Motor neuron (in vitro differentiated cells): ENCODE measurements around the gene C1QTNF6. TPM values are rescaled to one million over a fixed set of nuclear protein-coding genes. Genes with fewer than 3 reads are reported as not detected.
A peak's percentile ranks its signal among the peaks of the same experiment; 100 is the strongest.
"Not testable (repeated sequence)": the region's sequence is repeated elsewhere in the genome, so short reads cannot be mapped to it uniquely, and the experiment has no call there.

Experiments used
- ATAC-seq, 8 experiments: fragments of 200-7000 bp; cut with Tn5 transposase; replicated peaks in 6 of 8; 2 replicates each; pipeline ENCODE4 v1.8.0; 2021; ENCODE audit warnings: mild to moderate bottlenecking in 8 of 8, moderate library complexity in 8 of 8
- H3K27ac ChIP-seq, 2 donors: fragments of 250-450 bp; sonication (Bioruptor Pico); 2 replicates each; pipeline ENCODE4 v1.9.0; 2021; ENCODE audit warnings: antibody characterized with exemption in 2 of 2, mild to moderate bottlenecking in 2 of 2, moderate library complexity in 1 of 2
- H3K4me1 ChIP-seq, 2 donors: fragments of 250-450 bp; sonication (Bioruptor Pico); replicated peaks in 1 of 2; 2 replicates each; pipeline ENCODE4 v1.6.1; 2021; ENCODE audit warnings: antibody characterized with exemption in 2 of 2, mild to moderate bottlenecking in 2 of 2, moderate library complexity in 1 of 2
- H3K4me3 ChIP-seq, 5 donors: fragments of 250-450 bp; sonication (Bioruptor Pico); 2 replicates each; pipeline ENCODE4 v1.9.0; 2021; ENCODE audit warnings: antibody characterized with exemption in 5 of 5, mild to moderate bottlenecking in 5 of 5, moderate library complexity in 4 of 5
- WGBS, 10 experiments: fragments of 450-650 bp; shearing (Covaris generic); methylation state at CpG; one replicate each; pipeline ENCODE4 v1.0.0; 2022; 5-methylcytosine and 5-hydroxymethylcytosine counted together
- in situ Hi-C, 9 experiments: fragments of 400-800 bp; cut with MboI; loops; one replicate each; pipeline ENCODE4 v1.15.0; 2021; ENCODE audit warnings: low sequenced_read_pairs in 9 of 9, low pct_unique_long_range_greater_than_20kb in 2 of 9; ENCODE audit not compliant: unreplicated experiment in 9 of 9
- total RNA-seq, 8 experiments: library from RNA; unstranded; fragments of 300-600 nt; gene quantifications; 2 replicates each; pipeline versions ENCODE4 v1.2.3 to v1.2.4, GENCODE V29; 2022

C1QTNF6 gene
- total RNA-seq, 8 experiments from 2014 or later, result 2.7 to 116 (median 12.6) TPM

DNA sequence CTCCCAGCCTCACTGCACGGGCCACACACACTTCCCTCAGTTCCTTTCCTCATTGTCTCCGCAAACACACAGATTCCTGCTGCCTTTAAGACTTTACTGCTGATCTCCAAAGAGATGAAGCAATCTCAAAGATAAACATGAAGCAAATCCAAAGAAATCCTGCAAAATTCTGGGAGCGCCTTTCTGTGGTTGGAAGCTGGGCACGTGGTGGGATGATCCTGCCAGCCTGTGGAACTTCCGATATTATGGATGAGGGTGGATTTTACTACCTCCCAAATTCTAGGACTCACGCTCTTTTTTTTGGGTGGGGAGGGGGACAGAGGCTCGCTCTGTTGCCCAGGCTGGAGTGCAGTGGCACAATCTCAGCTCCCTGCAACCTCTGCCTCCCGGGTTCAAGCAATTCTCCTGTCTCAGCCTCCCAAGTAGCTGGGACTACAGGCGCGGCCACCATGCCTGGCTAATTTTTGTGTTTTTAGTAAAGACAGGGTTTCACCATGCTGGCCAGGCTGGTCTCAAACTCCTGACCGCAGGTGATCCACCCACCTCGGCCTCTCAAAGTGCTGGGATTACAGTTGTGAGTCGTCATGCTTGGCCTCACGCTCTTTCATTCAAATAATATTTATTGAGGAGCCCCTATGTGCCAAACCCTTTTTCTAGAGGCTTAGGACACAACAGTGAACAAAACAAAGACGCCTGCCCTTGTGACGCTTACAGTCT lies 17.2 kb downstream of the C1QTNF6 start:
- H3K27ac ChIP-seq, ATAC-seq, in situ Hi-C loops, H3K4me1 ChIP-seq, H3K4me3 ChIP-seq: not testable (repeated sequence)
- WGBS, 10 experiments, result 35 to 100% (median 90%) methylated on average over 1 to 12 of the region's 16 CpGs

- in situ Hi-C loops, result no loop called here
- H3K4me3 ChIP-seq, result no peak overlapping the region
- peaks cover 0 to 2% of the 10 kb centered on the region in 2 donors for H3K4me1 ChIP-seq
- 40 to 100% (median 92%) methylated on average over 1 to 6 of the region's 10 CpGs; no CpG with 5 or more reads in 1 of the 10 experiments for WGBS, 10 experiments
- no peak for ATAC-seq
- no peak overlapping the region for H3K27ac ChIP-seq
Measured at GRCh38 chr22:37169947-37170688, 17.9 kb downstream of the C1QTNF6 start.

DNA sequence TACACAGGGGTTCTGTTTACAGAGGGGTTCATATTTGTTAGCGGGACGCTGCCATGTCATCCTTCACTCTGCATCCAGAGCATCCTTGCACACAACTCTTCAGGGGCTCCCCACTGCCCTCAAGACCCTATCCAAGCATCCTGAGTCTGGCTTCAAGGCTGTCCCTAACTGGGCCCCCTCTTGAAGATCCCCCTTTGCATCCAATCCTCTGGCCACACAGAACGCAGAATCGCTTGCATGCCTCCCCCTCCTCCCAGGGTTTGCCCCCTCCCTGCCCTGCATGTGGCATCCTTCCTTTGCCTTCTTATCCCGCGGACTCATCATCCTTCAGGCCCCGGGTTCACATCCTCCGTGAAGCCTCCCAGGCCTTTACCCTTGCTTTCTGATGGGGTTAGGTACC lies 18.6 kb downstream of the C1QTNF6 start:
- Histone ChIP-seq H3K4me3 (no peak overlapping the region), H3K4me1 (peaks cover 0 to 2% of the 10 kb centered on the region in 2 donors), H3K27ac (no peak overlapping the region)
- in situ Hi-C loops, result no loop called here
- no peak for ATAC-seq
- WGBS, 10 experiments, result 50 to 100% (median 72%) methylated on average over 2 to 3 of the region's 8 CpGs; no CpG with 5 or more reads in 6 of the 10 experiments

DNA sequence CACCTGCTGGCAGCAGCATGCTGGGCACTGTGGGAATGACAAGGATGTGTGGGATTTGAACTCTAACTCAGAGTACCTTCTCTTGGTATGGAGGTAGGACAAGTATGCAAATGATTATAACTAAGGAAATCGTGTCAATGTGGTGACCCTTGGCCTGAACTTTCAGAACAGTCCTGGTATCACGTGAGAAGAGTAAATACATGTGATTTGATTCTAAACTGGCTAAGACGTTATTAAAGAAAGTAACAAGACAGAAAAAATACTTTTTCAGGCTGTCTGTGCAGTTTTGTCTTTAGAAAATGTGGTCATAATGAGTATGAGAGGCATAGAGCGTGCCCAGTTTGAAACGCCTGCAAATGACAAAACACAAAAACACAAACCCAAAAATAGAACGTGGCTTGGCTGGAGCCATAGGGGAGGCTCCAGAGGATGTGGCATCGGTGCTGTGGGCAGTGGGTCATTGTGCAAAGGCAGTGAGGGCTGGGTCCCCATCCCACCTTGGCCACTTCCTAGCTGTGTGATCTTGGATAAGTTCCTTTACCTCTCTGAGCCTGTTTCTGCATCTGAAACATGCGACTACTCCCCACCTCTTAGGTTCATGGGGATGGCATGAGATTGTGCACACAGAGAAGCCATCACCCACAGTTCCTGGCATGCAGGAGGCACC lies 19.9 kb downstream of the C1QTNF6 start:
- in situ Hi-C loops, result no loop called here
- WGBS, 10 experiments, result 33 to 100% (median 57%) methylated on average over 1 to 7 of the region's 8 CpGs
- H3K27ac ChIP-seq, result no peak overlapping the region

GRCh38 chr22:37167176-37167980 lies 20.7 kb downstream of the C1QTNF6 start:
- ATAC-seq, result peak in 3 of 8 experiments; percentile 31 to 55 (median 38)
- in situ Hi-C loops, result no loop called here
- no peak overlapping the region for H3K4me3 ChIP-seq
- 0 to 100% (median 78%) methylated on average over 1 to 7 of the region's 17 CpGs; no CpG with 5 or more reads in 3 of the 10 experiments for WGBS, 10 experiments
- peaks cover 0 to 2% of the 10 kb centered on the region in 2 donors for H3K4me1 ChIP-seq
- H3K27ac ChIP-seq, result no peak overlapping the region

More for the DNA sequence above, 19.9 kb downstream of the C1QTNF6 start:
- H3K4me1 ChIP-seq, result peaks cover 0 to 2% of the 10 kb centered on the region in 2 donors
- H3K4me3 ChIP-seq, result no peak overlapping the region
- ATAC-seq, result no peak

DNA sequence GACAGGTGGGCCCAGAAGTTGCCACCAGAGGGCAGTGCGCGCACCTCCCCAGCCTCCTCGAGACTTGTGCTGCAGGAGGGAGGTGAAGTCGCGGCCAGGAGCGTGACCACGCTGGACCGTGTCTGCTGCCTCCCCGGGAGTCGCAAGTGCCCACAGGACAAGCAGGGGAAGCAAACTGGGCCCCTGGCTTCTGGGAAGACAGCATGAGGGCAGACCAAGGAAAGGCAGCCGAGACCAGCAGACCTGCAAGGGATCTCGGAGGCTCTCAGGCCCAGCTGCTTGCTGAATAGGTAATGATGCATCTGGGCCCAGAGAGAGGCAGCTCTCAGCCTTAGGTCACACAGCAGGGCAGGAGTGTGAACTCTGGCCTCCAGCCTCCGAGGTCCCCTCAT lies 21.4 kb downstream of the C1QTNF6 start:
- Histone ChIP-seq H3K27ac (no peak overlapping the region), H3K4me1 (peaks cover 0 to 2% of the 10 kb centered on the region in 2 donors), H3K4me3 (no peak overlapping the region)
- in situ Hi-C loops, result no loop called here
- ATAC-seq, result peak; percentile 82 to 97 (median 95)
- 0 to 17% (median 5%) methylated on average over 2 to 7 of the region's 13 CpGs; no CpG with 5 or more reads in 6 of the 10 experiments for whole genome bisulfite sequencing, 10 experiments

DNA sequence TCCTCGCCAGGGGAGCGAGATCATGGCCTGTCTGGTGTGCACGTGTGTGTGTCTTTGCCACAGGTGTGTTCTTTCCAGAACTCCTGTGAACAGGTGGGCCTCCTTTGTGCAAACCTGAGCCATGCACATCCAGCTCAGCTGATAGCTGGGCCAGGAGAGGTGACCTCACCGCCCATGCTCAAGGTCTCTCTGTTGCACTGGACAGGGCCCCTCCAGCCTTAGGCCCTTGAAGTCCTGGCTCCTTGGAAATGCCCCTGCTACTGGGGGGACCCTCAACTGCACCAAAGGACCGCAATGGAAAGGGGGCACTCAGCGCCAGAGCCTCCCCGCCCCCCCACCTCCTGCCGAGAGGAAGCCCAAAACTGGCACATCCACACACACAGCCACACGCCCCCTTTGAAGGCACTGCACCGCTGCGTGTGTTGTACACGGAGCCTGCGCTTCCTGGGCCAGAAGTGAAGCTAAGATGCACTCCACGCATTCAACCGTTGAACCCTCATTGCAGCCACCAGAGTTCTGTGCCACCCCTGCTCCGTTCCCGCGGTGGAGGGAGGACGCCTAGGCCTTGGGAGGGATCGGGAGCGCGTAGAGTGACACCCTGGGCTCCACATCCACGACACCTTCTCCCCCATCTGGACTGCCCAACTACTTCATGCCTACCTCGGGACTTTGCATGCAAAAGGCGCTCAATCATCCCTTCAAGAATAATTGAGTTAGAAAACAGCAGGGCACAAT lies 21.9 kb downstream of the C1QTNF6 start:
- H3K27ac ChIP-seq, result no peak overlapping the region
- 0 to 100% (median 55%) methylated on average over 2 to 8 of the region's 25 CpGs; no CpG with 5 or more reads in 7 of the 10 experiments for WGBS, 10 experiments
- peak in 6 of 8 experiments; percentile 8 to 39 (median 26) for ATAC-seq
- in situ Hi-C loops, result no loop called here
- H3K4me1 ChIP-seq, result peaks cover 0 to 2% of the 10 kb centered on the region in 2 donors
- H3K4me3 ChIP-seq, result no peak overlapping the region

- Histone ChIP-seq H3K27ac (no peak overlapping the region), H3K4me1 (peaks cover 0 to 2% of the 10 kb centered on the region in 2 donors), H3K4me3 (no peak overlapping the region)
- in situ Hi-C loops, result no loop called here
- 40 to 100% (median 81%) methylated on average over 1 to 9 of the region's 9 CpGs; no CpG with 5 or more reads in 2 of the 10 experiments for WGBS, 10 experiments
- ATAC-seq, result no peak
Measured at GRCh38 chr22:37165066-37165465, 23.0 kb downstream of the C1QTNF6 start.

DNA sequence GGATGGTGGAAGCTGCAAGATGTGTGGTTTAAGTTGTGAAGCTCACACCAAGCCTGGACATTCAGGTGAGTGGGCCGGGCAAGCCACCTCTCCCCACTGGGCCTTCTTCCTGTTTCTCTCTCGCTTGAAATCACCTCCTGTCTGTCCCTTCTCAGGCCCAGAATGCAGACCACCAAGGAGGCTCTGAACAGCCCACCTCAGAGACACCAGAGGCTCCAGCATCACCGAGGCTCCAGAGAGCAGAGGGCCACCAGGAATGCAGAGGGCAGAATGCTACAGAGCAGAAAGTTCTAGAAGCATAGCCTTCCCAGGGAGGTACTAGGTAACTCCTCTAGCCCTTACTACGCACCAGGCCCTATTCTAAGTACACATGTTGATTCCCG lies 23.6 kb downstream of the C1QTNF6 start:
- ATAC-seq, result no peak
- Histone ChIP-seq H3K27ac (no peak overlapping the region), H3K4me3 (no peak overlapping the region), H3K4me1 (peaks cover 0 to 2% of the 10 kb centered on the region in 2 donors)
- 50 to 100% (median 85%) methylated on average over 1 to 2 of the region's 5 CpGs; no CpG with 5 or more reads in 6 of the 10 experiments for WGBS, 10 experiments
- in situ Hi-C loops, result no loop called here

DNA sequence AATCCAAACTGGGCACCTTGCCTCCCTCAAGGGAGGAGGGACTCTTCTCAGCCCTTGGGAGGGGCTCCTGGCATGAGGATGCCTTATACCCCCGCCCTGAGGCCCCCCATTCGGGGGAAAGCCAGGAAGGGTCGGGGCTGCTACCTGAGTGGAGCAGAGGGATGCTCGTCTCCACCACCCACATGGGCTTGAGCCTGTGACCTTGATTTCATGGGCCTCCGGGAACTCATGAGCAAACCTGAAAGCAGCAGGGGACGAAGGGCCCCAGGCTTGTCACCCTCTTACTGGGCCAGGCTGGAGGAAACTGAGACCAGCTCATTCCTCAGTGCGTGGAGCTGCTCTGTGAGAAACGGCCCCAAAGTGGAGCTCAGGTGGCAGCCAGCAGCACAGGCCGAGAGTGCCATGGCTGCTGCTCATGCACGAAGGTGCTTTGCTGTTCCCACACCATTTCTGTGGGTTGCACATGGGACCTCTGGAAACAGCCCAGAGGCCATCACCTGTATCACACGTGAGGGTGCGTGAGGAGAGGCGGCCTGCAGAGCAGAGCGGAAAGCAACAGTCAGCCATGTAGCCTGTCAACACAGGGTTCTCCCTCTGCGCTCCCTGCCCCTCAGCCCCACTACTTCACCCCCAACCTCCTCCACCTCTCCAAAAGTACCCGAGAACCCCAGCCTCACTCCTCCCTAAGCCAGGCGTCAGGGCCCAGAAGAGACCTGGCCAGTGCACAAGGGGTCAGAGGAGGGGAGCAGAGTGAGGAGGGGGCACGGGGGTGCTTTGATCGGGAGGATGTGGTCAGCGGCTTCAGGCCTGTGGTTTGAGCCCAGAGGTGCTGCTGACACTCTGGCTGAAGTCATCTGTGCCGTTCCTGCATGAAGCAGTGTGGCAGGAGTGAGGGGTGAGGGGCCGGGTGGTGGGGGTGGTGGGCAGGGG lies 24.2 kb downstream of the C1QTNF6 start:
- no peak for ATAC-seq
- H3K4me1 ChIP-seq, result peaks cover 0 to 2% of the 10 kb centered on the region in 2 donors
- WGBS, 10 experiments, result 60 to 90% (median 80%) methylated on average over 1 to 4 of the region's 22 CpGs; no CpG with 5 or more reads in 6 of the 10 experiments
- H3K27ac ChIP-seq, result no peak overlapping the region
- in situ Hi-C loops, result no loop called here
- H3K4me3 ChIP-seq, result no peak overlapping the region

DNA sequence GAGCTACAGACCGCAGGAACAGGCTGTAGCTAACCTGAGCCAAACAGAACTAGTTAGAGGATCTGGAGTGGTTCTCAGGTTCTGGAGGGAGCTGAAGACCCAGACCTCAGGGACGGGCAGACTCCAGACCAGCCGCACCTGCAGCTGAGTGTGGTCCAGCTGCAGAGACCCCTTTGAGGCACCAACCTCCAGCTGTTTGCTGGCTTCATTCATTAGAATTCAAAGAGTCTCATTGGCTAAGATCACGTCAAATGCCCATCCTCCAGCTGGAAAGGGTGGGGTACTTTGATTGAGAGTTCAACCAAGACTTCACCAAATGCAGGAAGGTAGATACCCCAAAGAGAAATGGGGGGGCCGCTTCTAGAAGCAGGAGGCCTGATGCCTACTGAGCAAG lies 25.0 kb downstream of the C1QTNF6 start:
- H3K4me3 ChIP-seq, result no peak overlapping the region
- ATAC-seq, result no peak
- H3K4me1 ChIP-seq, result peaks cover 0 to 2% of the 10 kb centered on the region in 2 donors
- 65 to 100% (median 76%) methylated on average over 1 to 4 of the region's 5 CpGs; no CpG with 5 or more reads in 4 of the 10 experiments for WGBS, 10 experiments
- no peak overlapping the region for H3K27ac ChIP-seq
- in situ Hi-C loops, result no loop called here
